GM12872 (cell line): ENCODE results near the gene ZNF746.

Experiments
- CTCF ChIP-seq: IDR thresholded peaks from 3 replicates; pipeline ENCODE4 v1.5.1; 2011; ENCODE audit warnings: low read depth, mild to moderate bottlenecking, low read length, moderate library complexity; ENCODE audit not compliant: insufficient read depth

The ZNF746 gene

GRCh38 chr7:149431486-149432120, 66.0 kb downstream of the ZNF746 start:
- TF ChIP-seq CTCF: no peak

- no peak for TF ChIP-seq CTCF
Measured at GRCh38 chr7:149430192-149430591, 67.4 kb downstream of the ZNF746 start.

GRCh38 chr7:149427893-149428292, 69.7 kb downstream of the ZNF746 start:
- no peak for TF ChIP-seq CTCF

DNA sequence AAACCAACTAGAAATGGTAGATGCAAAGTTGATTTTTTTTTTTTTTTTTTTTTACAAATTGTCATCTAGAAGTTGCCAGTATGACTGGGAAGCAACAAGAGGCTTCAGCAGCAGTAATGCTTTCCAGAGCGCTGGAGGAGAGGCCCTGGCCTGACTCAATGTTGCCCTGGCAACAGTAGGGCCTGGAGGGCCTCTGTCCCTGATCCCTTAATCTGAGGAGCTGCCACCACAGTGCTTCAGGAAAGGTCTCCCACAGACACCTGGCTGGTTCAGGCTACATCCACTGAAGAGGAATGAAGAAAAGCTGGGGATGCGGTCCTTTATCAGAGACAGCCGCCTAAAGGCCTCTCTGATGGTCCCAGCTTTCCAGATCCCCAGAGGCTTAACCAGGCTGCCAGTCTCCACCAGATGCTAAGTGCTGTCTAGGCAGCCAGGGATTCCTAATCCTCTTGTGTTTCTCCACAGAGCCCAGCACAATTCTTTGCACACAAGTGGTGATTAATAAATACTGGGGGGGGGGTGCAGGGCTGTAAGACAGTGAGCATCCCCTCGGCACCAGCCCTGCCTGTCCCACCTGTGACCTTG, 70.4 kb downstream of the ZNF746 start:
- no peak for TF ChIP-seq CTCF

DNA sequence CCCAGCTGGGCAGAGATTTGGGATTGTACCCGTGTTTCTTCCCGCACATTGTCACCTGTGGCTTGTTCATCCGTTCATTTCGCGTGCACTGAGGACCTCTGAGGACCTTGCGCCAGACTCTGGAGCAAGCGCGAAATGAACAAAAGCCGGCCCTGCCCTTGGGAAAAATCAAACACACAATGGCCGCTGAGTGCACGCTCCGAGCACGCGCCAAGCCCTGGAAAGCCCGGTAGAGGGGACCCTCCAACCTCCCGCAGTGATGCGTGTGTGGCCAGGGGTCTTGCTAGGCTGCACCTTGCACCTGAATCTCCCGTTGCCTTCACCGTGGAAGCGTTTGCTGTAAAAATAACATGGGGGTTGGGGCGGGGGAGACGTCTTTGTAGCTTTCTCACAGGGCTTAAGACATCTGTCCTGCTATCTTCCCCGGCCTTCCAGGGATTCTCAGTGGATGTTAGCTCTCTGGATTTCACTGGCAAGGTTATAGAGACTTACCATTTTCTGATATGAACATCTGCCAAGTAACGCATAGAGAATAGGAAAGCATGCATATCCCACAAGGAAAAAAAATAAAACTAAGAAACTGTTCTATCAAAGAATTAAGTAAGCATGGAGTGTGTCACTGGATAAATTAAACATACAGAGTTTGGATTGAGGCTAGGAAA, 74.0 kb downstream of the ZNF746 start:
- no peak for TF ChIP-seq CTCF

- no peak for TF ChIP-seq CTCF
Measured at GRCh38 chr7:149422914-149423301, 74.7 kb downstream of the ZNF746 start.
